B cell (primary cell): ENCODE data around the gene THY1. TPM values are rescaled to one million over a fixed set of nuclear protein-coding genes. Genes with fewer than 3 reads are reported as not detected.

Source experiments
- ATAC-seq: fragments of 200-7000 bp; cut with Tn5 transposase; one replicate; pipeline ENCODE4 v1.10.0; 2021; ENCODE audit warnings: low read depth, mild to moderate bottlenecking, moderate number of reproducible peaks, moderate library complexity
- CTCF ChIA-PET: fragments of 350-600 bp; sonication (Branson Sonifier 250); formaldehyde crosslinking; loops from one replicate; lab custom pipeline; 2021; ENCODE audit warnings: antibody characterized with exemption, inconsistent platforms; lab: Charles Lee
- POLR2A ChIA-PET: fragments of 350-600 bp; sonication (Branson Sonifier 250); formaldehyde crosslinking; loops from one replicate; lab custom pipeline; 2021; ENCODE audit warnings: antibody characterized with exemption; lab: Charles Lee
- DNase-seq: peaks from one replicate; pipeline ENCODE4 v3.0.0; 2013
- H2AFZ ChIP-seq: 2 replicates; pipeline ENCODE4 v1.6.1; 2012; ENCODE audit warnings: mild to moderate bottlenecking, low read depth, low read length; ENCODE audit not compliant: insufficient read depth, poor library complexity, severe bottlenecking
- H3K27ac ChIP-seq, 2 donors: 1 replicate in 1 of 2; 2 replicates in 1 of 2; pipeline ENCODE4 v1.5.1; 2012 to 2013; ENCODE audit warnings: low read length in 2 of 2, mild to moderate bottlenecking in 2 of 2, moderate library complexity in 1 of 2
- H3K27me3 ChIP-seq, 4 experiments: fragments of 200-600 bp in 1 of 4; sonication (generic) in 1 of 4; replicated peaks in 1 of 4; 1 replicate in 2 of 4; 2 replicates in 2 of 4; pipeline versions ENCODE4 v1.6.1 to v1.7.0; 2013 to 2016; ENCODE audit warnings: low read length in 3 of 4, mild to moderate bottlenecking in 2 of 4, mixed read lengths in 1 of 4, moderate library complexity in 1 of 4; ENCODE audit not compliant: insufficient read depth in 4 of 4, control insufficient read depth in 3 of 4; ENCODE audit errors: control extremely low read depth in 1 of 4
- H3K36me3 ChIP-seq, 2 experiments: replicated peaks in 1 of 2; 1 replicate in 1 of 2; 2 replicates in 1 of 2; pipeline versions ENCODE4 v1.6.1 to v1.7.1; 2013; ENCODE audit warnings: low read length in 1 of 2; ENCODE audit not compliant: insufficient read depth in 2 of 2, control insufficient read depth in 1 of 2; ENCODE audit errors: control extremely low read depth in 1 of 2, extremely low read depth in 1 of 2
- H3K4me1 ChIP-seq, 2 donors: fragments of 200-600 bp in 1 of 2; sonication (generic) in 1 of 2; 1 replicate in 1 of 2; 2 replicates in 1 of 2; pipeline versions ENCODE4 v1.5.1 to v1.6.1; 2013 to 2017; ENCODE audit warnings: low read length in 2 of 2; ENCODE audit not compliant: control insufficient read depth in 2 of 2, insufficient read depth in 2 of 2
- H3K4me2 ChIP-seq: replicated peaks from 2 replicates; pipeline ENCODE3; 2012; ENCODE audit warnings: mild to moderate bottlenecking, low read depth, low read length; ENCODE audit not compliant: poor library complexity, severe bottlenecking
- H3K4me3 ChIP-seq, 5 experiments: fragments of 200-600 bp in 1 of 5; sonication (generic) in 1 of 5; 1 replicate in 3 of 5; 2 replicates in 2 of 5; pipeline versions ENCODE4 v1.5.1 to v1.7.0; 2011 to 2016; ENCODE audit warnings: low read length in 4 of 5, mild to moderate bottlenecking in 4 of 5, low read depth in 2 of 5, control low read depth in 1 of 5, moderate library complexity in 1 of 5; ENCODE audit not compliant: insufficient read depth in 1 of 5; ENCODE audit errors: control extremely low read depth in 1 of 5, extremely low read depth in 1 of 5
- H3K79me2 ChIP-seq: fragments of 200-600 bp; sonication (generic); one replicate; pipeline ENCODE4 v1.6.0; 2016; ENCODE audit warnings: low read length; ENCODE audit not compliant: control insufficient read depth, insufficient read depth
- H3K9ac ChIP-seq: fragments of 200-600 bp; sonication (generic); 2 replicates; pipeline ENCODE4 v1.6.1; 2017; ENCODE audit warnings: mild to moderate bottlenecking, low read length, moderate library complexity
- H3K9me3 ChIP-seq, 3 donors: one replicate each; pipeline versions ENCODE4 v1.6.1 to v1.7.1; 2013; ENCODE audit warnings: low read length in 2 of 3; ENCODE audit not compliant: control insufficient read depth in 2 of 3, insufficient read depth in 1 of 3; ENCODE audit errors: control extremely low read depth in 1 of 3
- H4K20me1 ChIP-seq: 2 replicates; pipeline ENCODE4 v1.6.0; 2012; ENCODE audit warnings: mild to moderate bottlenecking, low read length; ENCODE audit not compliant: insufficient read depth, control insufficient read depth, poor library complexity, severe bottlenecking
- H3K27ac Mint-ChIP-seq: one replicate; pipeline ENCODE4 v1.8.0; 2021; ENCODE audit warnings: mixed read lengths
- H3K27me3 Mint-ChIP-seq: one replicate; pipeline ENCODE4 v1.8.0; 2021; ENCODE audit warnings: mixed read lengths
- H3K4me1 Mint-ChIP-seq: one replicate; pipeline ENCODE4 v1.8.0; 2021; ENCODE audit warnings: mixed read lengths
- H3K4me3 Mint-ChIP-seq: one replicate; pipeline ENCODE4 v1.8.0; 2021; ENCODE audit warnings: mixed read lengths
- H3K9me3 Mint-ChIP-seq: one replicate; pipeline ENCODE4 v1.8.0; 2022; ENCODE audit warnings: mixed read lengths; ENCODE audit not compliant: insufficient read depth
- CTCF ChIP-seq: fragments of 200-600 bp; IDR thresholded peaks from one replicate; pipeline ENCODE4 v1.8.0; 2022; ENCODE audit warnings: antibody characterized with exemption, mild to moderate bottlenecking
- EZH2 ChIP-seq: IDR thresholded peaks from 2 replicates; pipeline ENCODE4 v1.6.1; 2012; ENCODE audit warnings: borderline replicate concordance, low read depth, mild to moderate bottlenecking, moderate library complexity, low read length; ENCODE audit not compliant: insufficient read depth, poor library complexity, severe bottlenecking
- WGBS: methylation state at CpG from one replicate; pipeline ENCODE4 v1.1.5; 2013; ENCODE audit warnings: missing lambda C conversion rate; ENCODE audit not compliant: insufficient coverage; 5-methylcytosine and 5-hydroxymethylcytosine counted together
- intact Hi-C: fragments of 100-400 bp; cut with micrococcal nuclease; formaldehyde crosslinking; loops from one replicate; pipeline ENCODE4 v1.10.0; 2022
- polyA plus RNA-seq: library from polyadenylated mRNA; depleted of rRNA; stranded (reverse); fragments of >200 nt; gene quantifications from 2 replicates; pipeline ENCODE4 v1.2.3, GENCODE V29; 2012
- total RNA-seq, 2 donors: library from RNA; stranded (reverse); fragments of 120-200 nt in 1 of 2; gene quantifications; 1 replicate in 1 of 2; 2 replicates in 1 of 2; pipeline versions ENCODE4 v1.2.3 to v1.2.4, GENCODE V29; 2013 to 2022

The THY1 gene
- total and polyA plus RNA-seq, 2 donors (not counting 1 experiment from before 2014, with no cell fraction given) = not detected

GRCh38 chr11:119371067-119371601 lies 51.8 kb downstream of the THY1 start:
- Histone ChIP-seq H3K79me2 (no peaks in the 10 kb centered on the region), H3K9me3 (no peaks in the 10 kb centered on the region), H4K20me1 (no peaks in the 10 kb centered on the region), H3K36me3 (no peaks in the 10 kb centered on the region), H2AFZ (no peak overlapping the region), H3K4me1 (no peaks in the 10 kb centered on the region), H3K27ac (no peak overlapping the region), H3K27me3 (peaks cover 0 to 26% (median 6%) of the 10 kb centered on the region in 4 experiments), H3K4me2 (no peak overlapping the region), H3K9ac (no peak overlapping the region), H3K4me3 (no peak overlapping the region)
- Mint-ChIP-seq H3K27me3 (peaks cover 41% of the 10 kb centered on the region), H3K9me3 (no peaks in the 10 kb centered on the region), H3K4me3 (no peak overlapping the region), H3K4me1 (no peaks in the 10 kb centered on the region), H3K27ac (no peak overlapping the region)
- ChIA-PET POLR2A (no interaction called here), CTCF (interaction anchor here (1.7 kb wide), 1 partner anchor 15 kb away, joined by 13 read pairs; no protein-coding TSS in a partner anchor)
- ATAC-seq = no peak
- no peak for TF ChIP-seq EZH2
- no peak for TF ChIP-seq CTCF
- no peak for DNase-seq
- 91% methylated on average over 7 of the region's 8 CpGs for WGBS
- intact Hi-C loops = no loop called here

DNA sequence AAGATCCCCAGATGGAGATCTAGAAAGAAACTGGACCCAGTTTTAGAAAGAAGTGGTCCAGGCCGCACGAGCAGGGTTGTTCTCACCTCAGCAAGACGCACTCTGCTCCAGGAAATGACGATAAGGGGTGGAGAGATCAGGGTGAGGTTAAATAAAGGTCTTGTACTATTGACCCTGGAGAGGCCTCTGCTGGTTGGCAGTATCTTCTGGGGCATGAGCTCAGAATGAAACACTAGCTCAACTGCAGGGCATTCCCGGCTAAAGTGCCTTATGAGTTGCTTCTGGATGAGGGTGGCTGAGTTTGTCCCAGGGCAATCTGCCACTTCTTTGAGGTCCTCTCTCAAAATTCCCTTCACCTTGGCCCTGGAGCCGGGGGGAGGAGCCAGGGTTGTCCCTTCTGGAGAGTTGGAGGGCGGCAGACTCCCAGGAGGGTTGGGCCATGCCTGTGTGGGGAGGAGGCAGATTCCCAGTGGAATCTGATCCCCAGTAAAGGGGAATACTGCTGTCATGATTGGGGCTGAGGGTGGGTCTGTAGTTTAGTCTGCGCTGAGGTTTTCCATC lies 52.4 kb downstream of the THY1 start:
- TF ChIP-seq EZH2 = no peak
- no peak for TF ChIP-seq CTCF
- Histone ChIP-seq H3K4me2 (no peak overlapping the region), H2AFZ (no peak overlapping the region), H3K36me3 (no peaks in the 10 kb centered on the region), H3K27ac (no peak overlapping the region), H4K20me1 (no peaks in the 10 kb centered on the region), H3K9me3 (peaks cover 0 to under 1% (median 0%) of the 10 kb centered on the region in 3 donors), H3K9ac (no peak overlapping the region), H3K79me2 (no peaks in the 10 kb centered on the region), H3K27me3 (peaks cover 0 to 29% (median 7%) of the 10 kb centered on the region in 4 experiments), H3K4me3 (no peak overlapping the region), H3K4me1 (peaks cover 0 to under 1% of the 10 kb centered on the region in 2 donors)
- DNase-seq (no peak), ATAC-seq (no peak)
- H3K4me1 Mint-ChIP-seq = no peaks in the 10 kb centered on the region
- peaks cover 44% of the 10 kb centered on the region for H3K27me3 Mint-ChIP-seq
- H3K9me3 Mint-ChIP-seq = no peaks in the 10 kb centered on the region
- 91% methylated on average over 6 of the region's 8 CpGs for whole genome bisulfite sequencing
- no peak overlapping the region for H3K27ac Mint-ChIP-seq
- intact Hi-C loops = no loop called here
- ChIA-PET POLR2A (no interaction called here), CTCF (interaction anchor here (0.6 to 1.7 kb wide), 2 partner anchors 14 to 42 kb away, joined by 3 to 13 read pairs; no protein-coding TSS in a partner anchor)
- no peak overlapping the region for H3K4me3 Mint-ChIP-seq
